GM12878 (cell line): ENCODE results near the gene PSMD8. TPM values are rescaled to one million over a fixed set of nuclear protein-coding genes. Genes with fewer than 3 reads are reported as not detected.

Source experiments
- CBFB ChIP-seq: IDR thresholded peaks from 2 replicates; pipeline ENCODE4 v1.6.1; 2016; ENCODE audit warnings: antibody characterized with exemption, low read depth
- FOS ChIP-seq: IDR thresholded peaks from 3 replicates; pipeline ENCODE4 v1.6.1; 2011; ENCODE audit warnings: borderline replicate concordance; ENCODE audit not compliant: insufficient read length; ENCODE audit errors: extremely low read depth
- FOXM1 ChIP-seq: IDR thresholded peaks from 2 replicates; pipeline ENCODE4 v1.6.1; 2012; ENCODE audit warnings: low read depth, mild to moderate bottlenecking, inconsistent platforms, low read length, moderate library complexity
- HCFC1 ChIP-seq: fragments of 150-350 bp; IDR thresholded peaks from 2 replicates; pipeline ENCODE4 v1.6.1; 2014; ENCODE audit warnings: low read length
- IKZF2 ChIP-seq, 2 experiments: fragments of 450-650 bp; IDR thresholded peaks; 2 replicates each; pipeline ENCODE4 v1.6.1; 2017; ENCODE audit warnings: mild to moderate bottlenecking in 2 of 2, moderate library complexity in 2 of 2
- IRF4 ChIP-seq: IDR thresholded peaks from 2 replicates; pipeline ENCODE4 v1.6.1; 2011; ENCODE audit warnings: low read depth, low read length
- JUNB ChIP-seq: IDR thresholded peaks from 2 replicates; pipeline ENCODE4 v1.6.1; 2016; ENCODE audit warnings: antibody characterized with exemption, mild to moderate bottlenecking
- MEF2A ChIP-seq: IDR thresholded peaks from 2 replicates; pipeline ENCODE4 v1.6.1; 2011; ENCODE audit warnings: low read depth, mild to moderate bottlenecking, low read length, moderate library complexity; ENCODE audit not compliant: insufficient read depth
- MTA2 ChIP-seq: fragments of 450-650 bp; IDR thresholded peaks from 2 replicates; pipeline ENCODE4 v1.6.1; 2016; ENCODE audit warnings: low read depth, mild to moderate bottlenecking, moderate library complexity
- NFYA ChIP-seq: IDR thresholded peaks from 2 replicates; pipeline ENCODE4 v1.6.1; 2011; ENCODE audit warnings: low read depth, mild to moderate bottlenecking, low read length, improper control_type of control experiment, borderline replicate concordance
- NFYB ChIP-seq: IDR thresholded peaks from 2 replicates; pipeline ENCODE4 v1.6.1; 2011; ENCODE audit warnings: low read depth, mild to moderate bottlenecking, low read length, improper control_type of control experiment, moderate library complexity; ENCODE audit not compliant: insufficient read depth
- PKNOX1 ChIP-seq: fragments of 450-650 bp; IDR thresholded peaks from 2 replicates; pipeline ENCODE4 v1.6.1; 2016; ENCODE audit warnings: mild to moderate bottlenecking
- SMAD1 ChIP-seq: fragments of 450-650 bp; IDR thresholded peaks from 2 replicates; pipeline ENCODE4 v1.6.1; 2018; ENCODE audit warnings: mild to moderate bottlenecking, low read depth; ENCODE audit not compliant: partially characterized antibody
- SP1 ChIP-seq: IDR thresholded peaks from one replicate; pipeline ENCODE4 v1.6.1; 2011; ENCODE audit warnings: low read depth, low read length
- TCF12 ChIP-seq: IDR thresholded peaks from 2 replicates; pipeline ENCODE4 v1.6.1; 2011; ENCODE audit warnings: low read depth, mild to moderate bottlenecking, low read length
- WRNIP1 ChIP-seq: IDR thresholded peaks from 2 replicates; pipeline ENCODE4 v1.6.1; 2011; ENCODE audit warnings: low read depth, low read length, improper control_type of control experiment, borderline replicate concordance
- YBX1 ChIP-seq: fragments of 450-650 bp; IDR thresholded peaks from 2 replicates; pipeline ENCODE4 v1.6.1; 2016; ENCODE audit warnings: antibody characterized with exemption
- ZSCAN29 ChIP-seq: fragments of 450-650 bp; IDR thresholded peaks from 2 replicates; pipeline ENCODE4 v1.6.1; 2017; ENCODE audit warnings: mild to moderate bottlenecking, moderate library complexity
- polyA plus RNA-seq, 11 experiments: library from polyadenylated mRNA; depleted of rRNA in 4 of 11; unstranded in 6 of 11; stranded (reverse) in 5 of 11; fragments of >200 nt; fragmentation: Nextera tagmentation in 4 of 11; fragmentation: Illumina TruSeq in 1 of 11; extraction: Ambion mirVana in 4 of 11; extraction: Trizol in 1 of 11; gene quantifications; 1 replicate in 1 of 11; 2 replicates in 10 of 11; pipeline versions ENCODE4 v1.2.1 to v1.2.3, GENCODE V29; 2011 to 2016; ENCODE audit warnings: inconsistent platforms in 2 of 11, missing spikeins in 2 of 11, low read depth in 1 of 11
- total RNA-seq, 4 experiments: library from RNA; depleted of rRNA in 3 of 4; stranded (reverse); fragments of >200 nt in 3 of 4; fragmentation: Illumina TruSeq in 1 of 4; extraction: Trizol in 1 of 4; gene quantifications; 2 replicates each; pipeline versions ENCODE4 v1.2.1 to v1.2.3, GENCODE V29; 2013 to 2021
- TF ChIP-seq, protein P1 (sequence below): fragments of 450-650 bp; IDR thresholded peaks from 2 replicates; pipeline ENCODE4 v1.6.1; 2017; ENCODE audit warnings: mild to moderate bottlenecking
- TF ChIP-seq, protein P2 (sequence below): fragments of 150-350 bp; IDR thresholded peaks from 2 replicates; pipeline ENCODE4 v1.6.1; 2016; ENCODE audit warnings: low read depth, low read length
- TF ChIP-seq, protein P3 (sequence below): fragments of 450-650 bp; IDR thresholded peaks from 2 replicates; pipeline ENCODE4 v1.6.1; 2016; ENCODE audit warnings: mild to moderate bottlenecking, moderate library complexity, borderline replicate concordance

Gene PSMD8
- total and polyA plus RNA-seq, 10 of the 15 experiments (the other 5 are each of a cell fraction or from before 2014, with no cell fraction given), result 81.2 to 409 (median 268) TPM

- TF ChIP-seq, protein P1, sequence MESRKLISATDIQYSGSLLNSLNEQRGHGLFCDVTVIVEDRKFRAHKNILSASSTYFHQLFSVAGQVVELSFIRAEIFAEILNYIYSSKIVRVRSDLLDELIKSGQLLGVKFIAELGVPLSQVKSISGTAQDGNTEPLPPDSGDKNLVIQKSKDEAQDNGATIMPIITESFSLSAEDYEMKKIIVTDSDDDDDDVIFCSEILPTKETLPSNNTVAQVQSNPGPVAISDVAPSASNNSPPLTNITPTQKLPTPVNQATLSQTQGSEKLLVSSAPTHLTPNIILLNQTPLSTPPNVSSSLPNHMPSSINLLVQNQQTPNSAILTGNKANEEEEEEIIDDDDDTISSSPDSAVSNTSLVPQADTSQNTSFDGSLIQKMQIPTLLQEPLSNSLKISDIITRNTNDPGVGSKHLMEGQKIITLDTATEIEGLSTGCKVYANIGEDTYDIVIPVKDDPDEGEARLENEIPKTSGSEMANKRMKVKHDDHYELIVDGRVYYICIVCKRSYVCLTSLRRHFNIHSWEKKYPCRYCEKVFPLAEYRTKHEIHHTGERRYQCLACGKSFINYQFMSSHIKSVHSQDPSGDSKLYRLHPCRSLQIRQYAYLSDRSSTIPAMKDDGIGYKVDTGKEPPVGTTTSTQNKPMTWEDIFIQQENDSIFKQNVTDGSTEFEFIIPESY, result no peak
- TF ChIP-seq FOXM1 (no peak), SP1 (peak; percentile 51), JUNB (no peak), IRF4 (no peak), SMAD1 (peak; percentile 68), PKNOX1 (peak; percentile 96), YBX1 (no peak), MEF2A (no peak), IKZF2 (IDR thresholded peaks at IDR 0.05) (0 out of 4 replicates have a peak, but pooled peaks of 1 of the 2 experiments have one; percentile 1), WRNIP1 (no peak), TCF12 (peak; percentile 77), FOS (no peak), ZSCAN29 (no peak), NFYA (no peak), CBFB (peak; percentile 69; the same call in 1 of the 2 replicates), HCFC1 (peak; percentile 85), NFYB (no peak), MTA2 (no peak)
- TF ChIP-seq, protein P2, sequence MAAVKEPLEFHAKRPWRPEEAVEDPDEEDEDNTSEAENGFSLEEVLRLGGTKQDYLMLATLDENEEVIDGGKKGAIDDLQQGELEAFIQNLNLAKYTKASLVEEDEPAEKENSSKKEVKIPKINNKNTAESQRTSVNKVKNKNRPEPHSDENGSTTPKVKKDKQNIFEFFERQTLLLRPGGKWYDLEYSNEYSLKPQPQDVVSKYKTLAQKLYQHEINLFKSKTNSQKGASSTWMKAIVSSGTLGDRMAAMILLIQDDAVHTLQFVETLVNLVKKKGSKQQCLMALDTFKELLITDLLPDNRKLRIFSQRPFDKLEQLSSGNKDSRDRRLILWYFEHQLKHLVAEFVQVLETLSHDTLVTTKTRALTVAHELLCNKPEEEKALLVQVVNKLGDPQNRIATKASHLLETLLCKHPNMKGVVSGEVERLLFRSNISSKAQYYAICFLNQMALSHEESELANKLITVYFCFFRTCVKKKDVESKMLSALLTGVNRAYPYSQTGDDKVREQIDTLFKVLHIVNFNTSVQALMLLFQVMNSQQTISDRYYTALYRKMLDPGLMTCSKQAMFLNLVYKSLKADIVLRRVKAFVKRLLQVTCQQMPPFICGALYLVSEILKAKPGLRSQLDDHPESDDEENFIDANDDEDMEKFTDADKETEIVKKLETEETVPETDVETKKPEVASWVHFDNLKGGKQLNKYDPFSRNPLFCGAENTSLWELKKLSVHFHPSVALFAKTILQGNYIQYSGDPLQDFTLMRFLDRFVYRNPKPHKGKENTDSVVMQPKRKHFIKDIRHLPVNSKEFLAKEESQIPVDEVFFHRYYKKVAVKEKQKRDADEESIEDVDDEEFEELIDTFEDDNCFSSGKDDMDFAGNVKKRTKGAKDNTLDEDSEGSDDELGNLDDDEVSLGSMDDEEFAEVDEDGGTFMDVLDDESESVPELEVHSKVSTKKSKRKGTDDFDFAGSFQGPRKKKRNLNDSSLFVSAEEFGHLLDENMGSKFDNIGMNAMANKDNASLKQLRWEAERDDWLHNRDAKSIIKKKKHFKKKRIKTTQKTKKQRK, result no peak
- TF ChIP-seq, protein P3, sequence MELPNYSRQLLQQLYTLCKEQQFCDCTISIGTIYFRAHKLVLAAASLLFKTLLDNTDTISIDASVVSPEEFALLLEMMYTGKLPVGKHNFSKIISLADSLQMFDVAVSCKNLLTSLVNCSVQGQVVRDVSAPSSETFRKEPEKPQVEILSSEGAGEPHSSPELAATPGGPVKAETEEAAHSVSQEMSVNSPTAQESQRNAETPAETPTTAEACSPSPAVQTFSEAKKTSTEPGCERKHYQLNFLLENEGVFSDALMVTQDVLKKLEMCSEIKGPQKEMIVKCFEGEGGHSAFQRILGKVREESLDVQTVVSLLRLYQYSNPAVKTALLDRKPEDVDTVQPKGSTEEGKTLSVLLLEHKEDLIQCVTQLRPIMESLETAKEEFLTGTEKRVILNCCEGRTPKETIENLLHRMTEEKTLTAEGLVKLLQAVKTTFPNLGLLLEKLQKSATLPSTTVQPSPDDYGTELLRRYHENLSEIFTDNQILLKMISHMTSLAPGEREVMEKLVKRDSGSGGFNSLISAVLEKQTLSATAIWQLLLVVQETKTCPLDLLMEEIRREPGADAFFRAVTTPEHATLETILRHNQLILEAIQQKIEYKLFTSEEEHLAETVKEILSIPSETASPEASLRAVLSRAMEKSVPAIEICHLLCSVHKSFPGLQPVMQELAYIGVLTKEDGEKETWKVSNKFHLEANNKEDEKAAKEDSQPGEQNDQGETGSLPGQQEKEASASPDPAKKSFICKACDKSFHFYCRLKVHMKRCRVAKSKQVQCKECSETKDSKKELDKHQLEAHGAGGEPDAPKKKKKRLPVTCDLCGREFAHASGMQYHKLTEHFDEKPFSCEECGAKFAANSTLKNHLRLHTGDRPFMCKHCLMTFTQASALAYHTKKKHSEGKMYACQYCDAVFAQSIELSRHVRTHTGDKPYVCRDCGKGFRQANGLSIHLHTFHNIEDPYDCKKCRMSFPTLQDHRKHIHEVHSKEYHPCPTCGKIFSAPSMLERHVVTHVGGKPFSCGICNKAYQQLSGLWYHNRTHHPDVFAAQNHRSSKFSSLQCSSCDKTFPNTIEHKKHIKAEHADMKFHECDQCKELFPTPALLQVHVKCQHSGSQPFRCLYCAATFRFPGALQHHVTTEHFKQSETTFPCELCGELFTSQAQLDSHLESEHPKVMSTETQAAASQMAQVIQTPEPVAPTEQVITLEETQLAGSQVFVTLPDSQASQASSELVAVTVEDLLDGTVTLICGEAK, result peak; percentile 87; the same call in 1 of the 2 replicates
These were observed at the start of gene PSMD8 (continued) for GRCh38 chr19:38374332-38375097.
